ENCODE measurements around the gene LSAMP.

The LSAMP gene

DNA sequence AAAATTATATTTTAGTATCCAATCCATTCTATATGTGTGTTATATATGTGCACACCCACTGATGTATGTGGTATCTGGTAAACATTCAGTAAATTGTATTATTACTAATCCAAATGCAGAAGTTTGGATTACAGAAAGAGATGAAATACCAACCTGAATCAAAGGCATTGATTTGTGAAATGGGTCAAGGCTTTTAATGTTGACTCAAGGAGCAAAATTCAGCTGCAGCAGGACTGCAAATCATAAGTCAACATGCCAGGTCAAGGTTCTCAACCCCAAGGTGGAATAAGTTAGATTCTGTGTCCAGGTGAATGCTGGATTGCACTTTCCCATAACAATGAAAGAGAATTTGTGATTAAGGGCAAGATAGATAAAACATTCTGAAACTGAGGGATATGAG, 631.3 kb downstream of the LSAMP start:
- Histone ChIP-seq H3K9me3 (no peaks in the 10 kb centered on the region), H3K27me3 (peaks cover 19% of the 10 kb centered on the region), H3K4me3 (ENCODE audit: low read depth in 1 of 2, low read length in 1 of 2) (no peak overlapping the region), H3K36me3 (no peaks in the 10 kb centered on the region), H3K4me1 (ENCODE audit: control insufficient read depth in 1 of 2, insufficient read depth in 1 of 2, low read depth in 1 of 2, low read length in 1 of 2) (no peaks in the 10 kb centered on the region), H3K27ac (no peak overlapping the region)
- TF ChIP-seq, protein P1, sequence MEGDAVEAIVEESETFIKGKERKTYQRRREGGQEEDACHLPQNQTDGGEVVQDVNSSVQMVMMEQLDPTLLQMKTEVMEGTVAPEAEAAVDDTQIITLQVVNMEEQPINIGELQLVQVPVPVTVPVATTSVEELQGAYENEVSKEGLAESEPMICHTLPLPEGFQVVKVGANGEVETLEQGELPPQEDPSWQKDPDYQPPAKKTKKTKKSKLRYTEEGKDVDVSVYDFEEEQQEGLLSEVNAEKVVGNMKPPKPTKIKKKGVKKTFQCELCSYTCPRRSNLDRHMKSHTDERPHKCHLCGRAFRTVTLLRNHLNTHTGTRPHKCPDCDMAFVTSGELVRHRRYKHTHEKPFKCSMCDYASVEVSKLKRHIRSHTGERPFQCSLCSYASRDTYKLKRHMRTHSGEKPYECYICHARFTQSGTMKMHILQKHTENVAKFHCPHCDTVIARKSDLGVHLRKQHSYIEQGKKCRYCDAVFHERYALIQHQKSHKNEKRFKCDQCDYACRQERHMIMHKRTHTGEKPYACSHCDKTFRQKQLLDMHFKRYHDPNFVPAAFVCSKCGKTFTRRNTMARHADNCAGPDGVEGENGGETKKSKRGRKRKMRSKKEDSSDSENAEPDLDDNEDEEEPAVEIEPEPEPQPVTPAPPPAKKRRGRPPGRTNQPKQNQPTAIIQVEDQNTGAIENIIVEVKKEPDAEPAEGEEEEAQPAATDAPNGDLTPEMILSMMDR (IDR thresholded peaks at IDR 0.05) = no peak

DNA sequence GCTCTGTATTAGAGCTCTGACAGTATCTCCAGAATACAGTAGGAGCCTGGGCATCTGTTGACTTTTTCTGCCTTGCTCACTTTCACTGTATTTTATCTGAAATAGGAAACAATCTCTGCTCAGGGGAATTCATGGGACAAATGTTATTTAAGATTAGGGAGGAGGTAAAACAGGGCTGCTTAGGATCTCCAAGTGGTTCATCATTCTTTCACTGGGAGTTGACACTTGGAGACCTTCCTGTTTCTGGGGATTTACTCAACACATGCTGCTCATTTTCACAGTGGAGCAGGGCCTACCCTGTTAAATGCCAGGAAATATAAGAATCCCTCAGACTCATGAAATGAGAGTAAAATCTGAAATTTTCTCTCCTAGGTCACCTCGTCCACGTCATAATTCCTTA, 636.5 kb downstream of the LSAMP start:
- H3K4me3 ChIP-seq (ENCODE audit: low read depth in 1 of 2, low read length in 1 of 2) = no peak overlapping the region
- no peaks in the 10 kb centered on the region for H3K36me3 ChIP-seq
- peaks cover 26% of the 10 kb centered on the region for H3K27me3 ChIP-seq

DNA sequence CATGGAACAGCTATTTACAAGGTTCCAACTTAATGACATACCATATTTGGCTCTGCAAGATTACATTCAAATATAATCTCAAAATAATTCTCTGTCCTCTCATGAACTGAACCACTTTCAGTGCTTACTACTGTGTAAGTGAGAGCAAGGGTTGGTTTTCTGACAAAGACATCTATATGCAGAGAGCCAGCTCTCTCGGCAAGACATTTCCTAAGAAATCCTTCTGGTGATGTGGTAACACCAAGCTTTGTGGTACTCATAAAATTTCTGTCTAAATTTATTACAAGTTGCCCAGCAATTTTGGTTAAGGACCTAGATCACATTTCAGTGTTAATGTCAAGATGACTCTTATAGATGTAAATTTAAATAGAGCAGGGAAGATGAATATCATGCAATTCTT, 637.0 kb downstream of the LSAMP start:
- H3K9me3 ChIP-seq = no peaks in the 10 kb centered on the region
- TF ChIP-seq, protein P1 (IDR thresholded peaks at IDR 0.05) = no peak
- H3K27ac ChIP-seq = no peak overlapping the region
- no peak overlapping the region for H3K4me3 ChIP-seq (ENCODE audit: low read depth in 1 of 2, low read length in 1 of 2)
- no peaks in the 10 kb centered on the region for H3K4me1 ChIP-seq (ENCODE audit: control insufficient read depth in 1 of 2, insufficient read depth in 1 of 2, low read depth in 1 of 2, low read length in 1 of 2)
- peaks cover 28% of the 10 kb centered on the region for H3K27me3 ChIP-seq
- H3K36me3 ChIP-seq = no peaks in the 10 kb centered on the region

More for the DNA sequence above, 636.5 kb downstream of the LSAMP start:
- Histone ChIP-seq H3K27ac (no peak overlapping the region), H3K9me3 (no peaks in the 10 kb centered on the region), H3K4me1 (ENCODE audit: control insufficient read depth in 1 of 2, insufficient read depth in 1 of 2, low read depth in 1 of 2, low read length in 1 of 2) (no peaks in the 10 kb centered on the region)
- TF ChIP-seq, protein P1 (IDR thresholded peaks at IDR 0.05) = no peak

DNA sequence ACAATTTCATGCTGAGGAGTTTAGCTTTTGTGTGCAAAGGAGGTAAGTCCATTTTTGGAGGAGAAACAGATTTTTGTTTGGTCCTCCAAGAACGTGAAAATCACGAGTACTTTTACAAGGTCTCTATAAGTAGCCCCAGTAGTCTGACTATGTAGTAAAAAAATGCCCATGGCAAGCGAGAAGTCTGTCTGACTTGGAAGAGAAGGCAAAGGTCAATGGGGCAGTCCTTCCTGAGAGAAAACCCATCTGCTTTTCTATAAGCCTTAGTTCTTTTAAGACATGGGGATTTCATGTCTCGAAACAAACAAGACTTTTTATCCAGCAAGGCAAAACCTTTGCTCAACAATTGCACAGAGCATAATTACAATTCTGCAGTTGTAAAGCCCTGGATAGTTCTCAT, 638.8 kb downstream of the LSAMP start:
- no peak overlapping the region for H3K27ac ChIP-seq
- TF ChIP-seq, protein P1 (IDR thresholded peaks at IDR 0.05) = no peak

DNA sequence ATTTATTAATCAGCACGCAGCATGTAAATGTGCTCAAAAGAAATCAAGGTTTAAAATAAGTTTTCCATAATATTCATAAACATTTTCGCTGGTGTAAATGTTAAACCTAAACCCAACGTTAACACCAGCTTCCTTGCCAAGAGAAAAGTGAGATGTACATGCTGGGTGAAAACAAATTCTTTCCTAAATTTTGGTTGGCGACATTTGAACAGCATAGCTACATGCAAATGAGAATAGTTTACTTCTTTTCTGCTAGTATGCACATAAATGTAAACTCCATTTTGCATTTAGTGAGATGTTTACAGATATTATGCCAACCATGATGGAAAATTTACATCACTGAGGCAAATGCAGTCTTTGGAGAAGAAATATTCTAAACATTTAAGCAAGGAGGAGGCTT, 639.8 kb downstream of the LSAMP start:
- TF ChIP-seq, protein P1 (IDR thresholded peaks at IDR 0.05) = no peak
- Histone ChIP-seq H3K27me3 (peaks cover 11% of the 10 kb centered on the region), H3K36me3 (no peaks in the 10 kb centered on the region), H3K4me3 (ENCODE audit: low read depth in 1 of 2, low read length in 1 of 2) (no peak overlapping the region), H3K27ac (no peak overlapping the region), H3K4me1 (ENCODE audit: control insufficient read depth in 1 of 2, insufficient read depth in 1 of 2, low read depth in 1 of 2, low read length in 1 of 2) (no peaks in the 10 kb centered on the region), H3K9me3 (no peaks in the 10 kb centered on the region)

More for the DNA sequence above, 638.8 kb downstream of the LSAMP start:
- Histone ChIP-seq H3K9me3 (no peaks in the 10 kb centered on the region), H3K27me3 (peaks cover 11% of the 10 kb centered on the region), H3K36me3 (no peaks in the 10 kb centered on the region), H3K4me3 (ENCODE audit: low read depth in 1 of 2, low read length in 1 of 2) (no peak overlapping the region), H3K4me1 (ENCODE audit: control insufficient read depth in 1 of 2, insufficient read depth in 1 of 2, low read depth in 1 of 2, low read length in 1 of 2) (no peaks in the 10 kb centered on the region)

DNA sequence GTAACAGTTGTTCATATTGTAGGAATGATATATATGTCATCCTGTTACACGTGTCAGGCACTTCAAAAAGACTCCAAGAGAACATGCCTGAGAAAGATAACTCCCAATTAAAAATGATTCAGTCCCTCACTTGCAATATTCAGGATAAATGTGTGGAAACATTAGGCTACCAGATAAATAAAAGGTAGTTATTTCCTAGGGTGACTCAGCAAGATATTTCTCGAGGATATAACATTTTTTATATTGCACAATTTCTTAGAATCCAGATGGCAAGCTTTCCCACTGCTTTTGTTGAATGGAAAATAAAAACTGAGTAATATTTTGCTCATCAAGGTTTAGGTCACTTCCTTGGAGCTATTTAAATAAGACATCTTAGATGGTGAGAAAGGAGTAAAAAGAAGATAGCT, 640.6 kb downstream of the LSAMP start:
- Histone ChIP-seq H3K27ac (no peak overlapping the region), H3K36me3 (no peaks in the 10 kb centered on the region), H3K9me3 (no peaks in the 10 kb centered on the region), H3K4me3 (ENCODE audit: low read depth in 1 of 2, low read length in 1 of 2) (no peak overlapping the region), H3K27me3 (peaks cover 11% of the 10 kb centered on the region), H3K4me1 (ENCODE audit: control insufficient read depth in 1 of 2, insufficient read depth in 1 of 2, low read depth in 1 of 2, low read length in 1 of 2) (no peaks in the 10 kb centered on the region)
- TF ChIP-seq, protein P1 (IDR thresholded peaks at IDR 0.05) = no peak
